Ovary (tissue), 3 donors: ENCODE results near the gene BTG2.

Experiments used
- EP300 ChIP-seq: sonication (generic); formaldehyde crosslinking; IDR thresholded peaks from one replicate; pipeline ENCODE4 v1.6.1; 2017; ENCODE audit warnings: antibody characterized with exemption
- POLR2A ChIP-seq: fragments of 450-650 bp; IDR thresholded peaks from one replicate; pipeline ENCODE4 v1.6.1; 2017; ENCODE audit warnings: antibody characterized with exemption, mild to moderate bottlenecking, moderate library complexity
- TF ChIP-seq, protein P1 (sequence below), 3 donors: fragments of 450-650 bp in 2 of 3; fragments of 200-600 bp in 1 of 3; IDR thresholded peaks; one replicate each; pipeline versions ENCODE4 v1.5.1 to v1.8.0; 2016 to 2022; ENCODE audit warnings: antibody characterized with exemption in 3 of 3, mild to moderate bottlenecking in 1 of 3
- donor health status: DM: no; HTN: no; CAD: no.

DNA sequence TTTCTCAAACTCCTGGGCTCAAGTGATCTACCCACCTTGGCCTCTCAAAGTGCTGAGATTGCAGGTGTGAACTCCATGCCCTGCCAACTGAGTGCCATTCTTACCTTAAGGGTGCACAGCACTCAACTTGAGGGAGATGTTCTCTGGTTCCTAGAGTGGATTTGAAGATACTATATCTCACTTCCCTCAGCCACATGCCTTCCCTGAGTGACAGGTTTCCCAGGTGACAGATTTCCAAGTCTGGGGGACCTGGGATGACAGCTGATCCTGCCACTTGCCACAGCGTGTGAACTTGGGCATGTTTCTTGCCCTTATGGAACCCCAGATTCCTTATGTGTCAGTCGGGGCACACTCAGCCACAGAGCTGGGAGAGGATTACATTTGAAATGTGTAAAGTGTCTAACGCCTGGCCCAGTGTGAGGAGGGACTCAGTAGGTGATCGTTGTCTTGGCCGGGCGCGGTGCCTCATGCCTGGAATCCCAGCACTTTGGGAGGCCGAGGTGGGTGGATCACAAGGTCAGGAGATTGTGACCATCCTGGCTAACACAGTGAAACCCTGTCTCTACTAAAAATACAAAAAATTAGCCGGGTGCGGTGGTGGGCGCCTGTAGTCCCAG, 29.6 kb upstream of the BTG2 start:
- TF ChIP-seq, protein P1, sequence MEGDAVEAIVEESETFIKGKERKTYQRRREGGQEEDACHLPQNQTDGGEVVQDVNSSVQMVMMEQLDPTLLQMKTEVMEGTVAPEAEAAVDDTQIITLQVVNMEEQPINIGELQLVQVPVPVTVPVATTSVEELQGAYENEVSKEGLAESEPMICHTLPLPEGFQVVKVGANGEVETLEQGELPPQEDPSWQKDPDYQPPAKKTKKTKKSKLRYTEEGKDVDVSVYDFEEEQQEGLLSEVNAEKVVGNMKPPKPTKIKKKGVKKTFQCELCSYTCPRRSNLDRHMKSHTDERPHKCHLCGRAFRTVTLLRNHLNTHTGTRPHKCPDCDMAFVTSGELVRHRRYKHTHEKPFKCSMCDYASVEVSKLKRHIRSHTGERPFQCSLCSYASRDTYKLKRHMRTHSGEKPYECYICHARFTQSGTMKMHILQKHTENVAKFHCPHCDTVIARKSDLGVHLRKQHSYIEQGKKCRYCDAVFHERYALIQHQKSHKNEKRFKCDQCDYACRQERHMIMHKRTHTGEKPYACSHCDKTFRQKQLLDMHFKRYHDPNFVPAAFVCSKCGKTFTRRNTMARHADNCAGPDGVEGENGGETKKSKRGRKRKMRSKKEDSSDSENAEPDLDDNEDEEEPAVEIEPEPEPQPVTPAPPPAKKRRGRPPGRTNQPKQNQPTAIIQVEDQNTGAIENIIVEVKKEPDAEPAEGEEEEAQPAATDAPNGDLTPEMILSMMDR (IDR thresholded peaks at IDR 0.05), result no peak
- no peak for TF ChIP-seq EP300
- TF ChIP-seq POLR2A, result no peak
